ENCODE results near the gene ABCD2. TPM values are rescaled to one million over a fixed set of nuclear protein-coding genes. Genes with fewer than 3 reads are reported as not detected.
"Not testable (repeated sequence)": the region's sequence is repeated elsewhere in the genome, so short reads cannot be mapped to it uniquely, and the experiment has no call there.

The ABCD2 gene
- total RNA-seq, 4 donors from 2014 or later = 0.29 to 3.5 (median 2.0) TPM

DNA sequence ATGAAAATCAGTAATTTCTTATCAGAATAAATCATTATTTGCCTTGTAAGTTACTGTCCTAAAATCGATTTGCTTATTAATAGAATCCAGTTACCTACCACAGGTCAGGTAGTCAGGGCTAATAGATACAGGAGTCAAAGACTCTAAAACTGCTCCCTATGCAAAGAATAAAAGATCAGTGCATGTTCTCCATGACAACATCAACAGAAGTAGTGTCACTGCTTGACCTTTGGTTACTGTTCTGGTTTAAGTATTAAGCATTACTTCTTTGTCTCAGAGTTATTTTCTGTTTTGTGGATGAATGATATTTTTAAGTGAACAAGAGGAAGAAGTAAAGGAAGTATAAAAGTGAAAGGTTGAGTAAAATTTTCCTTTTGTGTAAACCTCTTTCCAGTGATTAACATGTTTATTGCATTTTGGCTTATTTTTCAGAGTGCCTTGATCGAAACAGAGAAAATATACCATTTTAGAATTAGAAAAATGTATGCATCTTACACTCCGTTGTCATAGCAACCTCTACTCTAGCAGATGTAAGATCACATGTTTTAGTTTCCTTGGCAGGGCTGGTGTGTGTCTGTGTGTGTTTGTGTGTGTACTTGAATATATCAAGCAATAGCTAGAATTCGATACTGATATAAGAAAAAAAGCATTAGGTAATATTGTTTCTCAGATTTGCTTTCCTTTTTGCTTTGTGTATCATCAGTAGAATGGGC is 44.7 kb downstream of the ABCD2 start:
- no peaks in the 10 kb centered on the region for H3K9me3 ChIP-seq
- H3K4me1 ChIP-seq = no peaks in the 10 kb centered on the region
- TF ChIP-seq, protein P1, sequence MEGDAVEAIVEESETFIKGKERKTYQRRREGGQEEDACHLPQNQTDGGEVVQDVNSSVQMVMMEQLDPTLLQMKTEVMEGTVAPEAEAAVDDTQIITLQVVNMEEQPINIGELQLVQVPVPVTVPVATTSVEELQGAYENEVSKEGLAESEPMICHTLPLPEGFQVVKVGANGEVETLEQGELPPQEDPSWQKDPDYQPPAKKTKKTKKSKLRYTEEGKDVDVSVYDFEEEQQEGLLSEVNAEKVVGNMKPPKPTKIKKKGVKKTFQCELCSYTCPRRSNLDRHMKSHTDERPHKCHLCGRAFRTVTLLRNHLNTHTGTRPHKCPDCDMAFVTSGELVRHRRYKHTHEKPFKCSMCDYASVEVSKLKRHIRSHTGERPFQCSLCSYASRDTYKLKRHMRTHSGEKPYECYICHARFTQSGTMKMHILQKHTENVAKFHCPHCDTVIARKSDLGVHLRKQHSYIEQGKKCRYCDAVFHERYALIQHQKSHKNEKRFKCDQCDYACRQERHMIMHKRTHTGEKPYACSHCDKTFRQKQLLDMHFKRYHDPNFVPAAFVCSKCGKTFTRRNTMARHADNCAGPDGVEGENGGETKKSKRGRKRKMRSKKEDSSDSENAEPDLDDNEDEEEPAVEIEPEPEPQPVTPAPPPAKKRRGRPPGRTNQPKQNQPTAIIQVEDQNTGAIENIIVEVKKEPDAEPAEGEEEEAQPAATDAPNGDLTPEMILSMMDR (IDR thresholded peaks at IDR 0.05) = no peak
- TF ChIP-seq POLR2A (IDR thresholded peaks at IDR 0.05) = no peak
- H3K4me3 ChIP-seq = no peak overlapping the region
- intact Hi-C loops (cut with DNase I; ENCODE audit: low total_unique reads) = no loop called here
- no peak overlapping the region for H3K27ac ChIP-seq
- no peak for DNase-seq
- no peaks in the 10 kb centered on the region for H3K36me3 ChIP-seq
- no peaks in the 10 kb centered on the region for H3K27me3 ChIP-seq

DNA sequence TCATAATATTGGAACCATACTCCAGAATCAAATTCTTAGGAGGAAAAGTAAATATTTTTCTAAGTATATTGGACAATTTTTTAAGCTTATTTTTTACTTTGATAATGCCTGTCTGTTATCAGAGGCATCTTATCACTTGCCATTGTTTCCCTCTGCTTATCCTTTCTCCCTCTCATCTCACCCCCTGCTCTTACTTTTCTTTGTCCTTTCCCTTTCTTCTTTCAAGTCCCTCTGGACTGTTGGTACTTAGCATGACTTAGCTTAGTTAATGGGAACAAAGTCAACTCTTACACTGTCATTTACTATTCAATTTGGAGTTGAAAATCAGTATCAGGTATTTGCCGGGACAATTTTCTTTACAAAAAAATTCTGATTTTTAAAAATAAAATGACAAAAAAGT is 45.2 kb downstream of the ABCD2 start:
- DNase-seq = no peak
- Histone ChIP-seq H3K27me3 (no peaks in the 10 kb centered on the region), H3K4me3 (no peak overlapping the region), H3K4me1 (no peaks in the 10 kb centered on the region), H3K36me3 (no peaks in the 10 kb centered on the region), H3K9me3 (no peaks in the 10 kb centered on the region), H3K27ac (no peak overlapping the region)
- intact Hi-C loops (cut with DNase I; ENCODE audit: low total_unique reads) = no loop called here
- TF ChIP-seq POLR2A (IDR thresholded peaks at IDR 0.05) = no peak
- TF ChIP-seq, protein P1 (IDR thresholded peaks at IDR 0.05) = no peak

DNA sequence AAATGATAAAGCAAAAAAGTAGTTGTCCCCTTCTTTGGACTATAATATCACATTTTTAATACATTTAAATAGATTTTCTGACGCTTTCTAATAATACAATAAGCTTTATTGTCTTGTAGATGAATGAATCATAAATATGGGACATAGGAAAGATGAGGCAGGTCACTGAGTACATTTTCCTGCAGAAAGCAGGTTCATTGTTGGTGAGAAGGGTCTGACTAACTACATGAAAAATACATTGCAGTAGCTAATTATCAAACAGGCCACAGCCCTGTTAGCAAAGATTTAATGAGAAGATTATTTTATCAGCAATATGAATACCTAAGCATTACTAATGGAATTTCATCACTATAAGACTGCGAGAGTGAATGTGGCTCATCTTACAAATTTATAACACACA is 45.6 kb downstream of the ABCD2 start:
- intact Hi-C loops (cut with DNase I; ENCODE audit: low total_unique reads) = no loop called here
- Histone ChIP-seq H3K27me3 (no peaks in the 10 kb centered on the region), H3K9me3 (no peaks in the 10 kb centered on the region), H3K4me1 (no peaks in the 10 kb centered on the region), H3K36me3 (no peaks in the 10 kb centered on the region), H3K4me3 (no peak overlapping the region), H3K27ac (no peak overlapping the region)
- no peak for TF ChIP-seq POLR2A (IDR thresholded peaks at IDR 0.05)
- TF ChIP-seq, protein P1 (IDR thresholded peaks at IDR 0.05) = no peak
- DNase-seq = no peak

DNA sequence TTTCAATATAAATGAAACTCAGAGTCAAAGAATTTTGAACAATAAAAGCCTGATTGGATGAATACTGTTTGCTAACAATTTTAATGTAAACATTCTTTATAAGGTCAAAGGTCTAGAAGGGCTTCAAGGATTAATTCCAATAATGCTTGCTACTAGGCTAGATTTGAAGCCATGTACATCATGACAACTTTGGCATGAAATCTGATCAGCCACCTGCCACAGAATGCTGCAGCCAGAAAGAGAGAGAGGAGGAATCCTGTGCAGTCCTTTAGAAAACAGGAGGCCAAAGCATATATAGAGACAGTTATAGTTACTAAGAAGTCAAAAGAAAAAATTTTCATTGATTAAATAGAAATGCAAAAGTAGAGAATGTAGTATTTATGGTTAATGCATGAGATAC is 47.1 kb downstream of the ABCD2 start:
- Histone ChIP-seq H3K9me3 (no peaks in the 10 kb centered on the region), H3K27ac (no peak overlapping the region), H3K36me3 (no peaks in the 10 kb centered on the region), H3K4me3 (no peak overlapping the region), H3K27me3 (no peaks in the 10 kb centered on the region), H3K4me1 (no peaks in the 10 kb centered on the region)
- TF ChIP-seq POLR2A (IDR thresholded peaks at IDR 0.05) = no peak
- intact Hi-C loops (cut with DNase I; ENCODE audit: low total_unique reads) = no loop called here
- no peak for DNase-seq

DNA sequence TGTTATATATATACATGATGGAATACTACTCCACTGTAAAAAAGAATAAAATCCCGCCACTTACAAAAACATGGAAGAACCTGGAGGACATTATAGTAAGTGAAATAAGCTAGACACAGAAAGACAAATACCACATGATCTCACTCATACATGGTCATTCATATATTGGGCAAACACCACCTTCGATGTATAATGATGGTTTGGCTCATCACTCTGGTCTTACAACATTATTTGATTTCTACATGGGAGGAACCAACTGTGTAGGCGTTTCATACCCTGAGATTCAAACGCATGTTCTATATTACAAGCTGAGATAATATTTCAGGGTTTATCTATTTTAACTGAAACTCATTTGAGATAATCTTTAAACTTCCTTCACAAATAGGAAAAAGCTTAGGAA is 48.3 kb downstream of the ABCD2 start:
- no peak for TF ChIP-seq POLR2A (IDR thresholded peaks at IDR 0.05)
- TF ChIP-seq, protein P1 (IDR thresholded peaks at IDR 0.05) = no peak
- Histone ChIP-seq H3K4me1 (no peaks in the 10 kb centered on the region), H3K9me3 (no peaks in the 10 kb centered on the region), H3K27ac (no peak overlapping the region), H3K36me3 (no peaks in the 10 kb centered on the region), H3K27me3 (no peaks in the 10 kb centered on the region), H3K4me3 (no peak overlapping the region)
- no peak for DNase-seq
- intact Hi-C loops (cut with DNase I; ENCODE audit: low total_unique reads) = no loop called here

DNA sequence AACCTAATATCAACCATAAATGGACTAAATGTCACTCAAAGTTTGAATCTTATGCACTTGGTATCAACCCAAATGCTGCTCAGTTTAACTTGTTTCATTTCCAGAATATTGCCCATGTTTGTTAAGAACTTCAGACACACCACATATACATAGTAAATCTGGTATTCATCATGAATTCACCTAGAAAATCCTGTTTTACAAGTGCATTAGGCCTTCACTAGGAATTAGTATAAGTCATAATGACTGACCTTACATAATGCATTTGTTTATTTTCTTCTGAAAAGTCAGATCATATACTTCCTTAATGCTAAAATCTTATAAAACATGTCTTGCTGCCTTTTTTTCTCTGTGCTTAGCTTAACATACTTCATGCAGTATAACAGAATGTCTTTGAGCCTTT is 66.1 kb downstream of the ABCD2 start:
- no peak overlapping the region for H3K4me3 ChIP-seq
- no peak overlapping the region for H3K27ac ChIP-seq
- intact Hi-C loops (cut with DNase I; ENCODE audit: low total_unique reads) = no loop called here
- no peaks in the 10 kb centered on the region for H3K4me1 ChIP-seq
- TF ChIP-seq POLR2A (IDR thresholded peaks at IDR 0.05) = no peak
- TF ChIP-seq, protein P1 (IDR thresholded peaks at IDR 0.05) = no peak
- no peaks in the 10 kb centered on the region for H3K27me3 ChIP-seq
- no peaks in the 10 kb centered on the region for H3K36me3 ChIP-seq
- no peak for DNase-seq
- no peaks in the 10 kb centered on the region for H3K9me3 ChIP-seq

DNA sequence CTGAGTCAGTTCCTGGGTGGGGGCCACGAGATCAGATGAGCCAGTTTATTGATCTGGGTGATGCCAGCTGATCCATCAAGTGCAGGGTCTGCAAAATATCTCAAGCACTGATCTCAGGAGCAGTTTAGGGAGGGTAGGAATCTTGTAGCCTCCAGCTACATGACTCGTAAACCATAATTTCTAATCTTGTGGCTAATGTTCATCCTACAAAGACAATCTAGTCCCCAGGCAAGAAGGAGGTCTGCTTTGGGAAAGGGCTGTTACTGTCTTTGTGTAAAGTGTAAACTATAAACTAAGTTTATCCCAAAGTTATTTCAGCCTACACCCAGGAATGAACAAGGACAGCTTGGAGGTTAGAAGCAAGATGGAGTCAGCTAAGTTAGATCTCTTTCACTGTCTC is 75.4 kb downstream of the ABCD2 start:
- H3K27ac ChIP-seq; H3K4me1 ChIP-seq; DNase-seq; H3K27me3 ChIP-seq; H3K36me3 ChIP-seq; intact Hi-C loops (cut with DNase I; ENCODE audit: low total_unique reads); H3K4me3 ChIP-seq; H3K9me3 ChIP-seq: not testable (repeated sequence)

All from uterus (tissue), 4 donors.